ENCODE data around the gene ZNF488.

The ZNF488 gene

GRCh38 chr10:47379901-47380300, 4.2 kb downstream of the ZNF488 start:
- Histone ChIP-seq H3K36me3 (ENCODE audit: insufficient read depth, low read length) (no peaks in the 10 kb centered on the region), H3K79me2 (ENCODE audit: insufficient read depth, low read length) (no peaks in the 10 kb centered on the region), H3K4me2 (ENCODE audit: low read depth, low read length, poor library complexity, severe bottlenecking) (no peak overlapping the region), H3K9ac (ENCODE audit: low read depth, low read length, poor library complexity, severe bottlenecking) (no peak overlapping the region), H4K20me1 (ENCODE audit: insufficient read depth, low read length, poor library complexity, severe bottlenecking) (no peaks in the 10 kb centered on the region), H3K9me2 (replicated peaks; ENCODE audit: low read depth, low read length) (no peaks in the 10 kb centered on the region), H3K27me3 (ENCODE audit: insufficient read depth, low read length, poor library complexity, severe bottlenecking) (peaks cover under 1% of the 10 kb centered on the region), H3K9me3 (ENCODE audit: insufficient read depth, low read depth, low read length) (no peaks in the 10 kb centered on the region), H2AFZ (ENCODE audit: low read length) (no peak overlapping the region), H3F3A (ENCODE audit: low read depth) (no peaks in the 10 kb centered on the region), H3K4me1 (ENCODE audit: insufficient read depth, low read length, poor library complexity, severe bottlenecking) (peaks cover 22% of the 10 kb centered on the region), H3K4me3 (ENCODE audit: low read length, poor library complexity, severe bottlenecking) (no peak overlapping the region)
- TF ChIP-seq EZH2phosphoT487 (IDR thresholded peaks at IDR 0.05; ENCODE audit: borderline replicate concordance) (no peak), CTCF (conservative IDR thresholded peaks at IDR 0.05; ENCODE audit: low read length) (no peak)

GRCh38 chr10:47379445-47379785, 4.7 kb downstream of the ZNF488 start:
- no peak overlapping the region for H2AFZ ChIP-seq (ENCODE audit: low read length)
- no peak overlapping the region for H3K4me2 ChIP-seq (ENCODE audit: low read depth, low read length, poor library complexity, severe bottlenecking)
- H3K79me2 ChIP-seq (ENCODE audit: insufficient read depth, low read length), result no peaks in the 10 kb centered on the region
- no peaks in the 10 kb centered on the region for H3K9me3 ChIP-seq (ENCODE audit: insufficient read depth, low read depth, low read length)
- no peak overlapping the region for H3K4me3 ChIP-seq (ENCODE audit: low read length, poor library complexity, severe bottlenecking)
- TF ChIP-seq CTCF (conservative IDR thresholded peaks at IDR 0.05; ENCODE audit: low read length), result no peak
- no peak for TF ChIP-seq EZH2phosphoT487 (IDR thresholded peaks at IDR 0.05; ENCODE audit: borderline replicate concordance)
- no peaks in the 10 kb centered on the region for H4K20me1 ChIP-seq (ENCODE audit: insufficient read depth, low read length, poor library complexity, severe bottlenecking)
- H3K36me3 ChIP-seq (ENCODE audit: insufficient read depth, low read length), result no peaks in the 10 kb centered on the region
- no peaks in the 10 kb centered on the region for H3K9me2 ChIP-seq (replicated peaks; ENCODE audit: low read depth, low read length)
- no peak overlapping the region for H3K9ac ChIP-seq (ENCODE audit: low read depth, low read length, poor library complexity, severe bottlenecking)
- H3K4me1 ChIP-seq (ENCODE audit: insufficient read depth, low read length, poor library complexity, severe bottlenecking), result peaks cover 19% of the 10 kb centered on the region
- H3K27me3 ChIP-seq (ENCODE audit: insufficient read depth, low read length, poor library complexity, severe bottlenecking), result no peaks in the 10 kb centered on the region
- no peaks in the 10 kb centered on the region for H3F3A ChIP-seq (ENCODE audit: low read depth)

- Histone ChIP-seq H3K4me3 (ENCODE audit: low read length, poor library complexity, severe bottlenecking) (no peak overlapping the region), H3K79me2 (ENCODE audit: insufficient read depth, low read length) (no peaks in the 10 kb centered on the region), H3K9ac (ENCODE audit: low read depth, low read length, poor library complexity, severe bottlenecking) (no peak overlapping the region), H3K36me3 (ENCODE audit: insufficient read depth, low read length) (no peaks in the 10 kb centered on the region), H3K9me3 (ENCODE audit: insufficient read depth, low read depth, low read length) (no peaks in the 10 kb centered on the region), H3K27me3 (ENCODE audit: insufficient read depth, low read length, poor library complexity, severe bottlenecking) (no peaks in the 10 kb centered on the region), H3K4me2 (ENCODE audit: low read depth, low read length, poor library complexity, severe bottlenecking) (no peak overlapping the region), H3K4me1 (ENCODE audit: insufficient read depth, low read length, poor library complexity, severe bottlenecking) (peaks cover 16% of the 10 kb centered on the region), H3K9me2 (replicated peaks; ENCODE audit: low read depth, low read length) (no peaks in the 10 kb centered on the region), H2AFZ (ENCODE audit: low read length) (no peak overlapping the region), H3F3A (ENCODE audit: low read depth) (no peaks in the 10 kb centered on the region), H4K20me1 (ENCODE audit: insufficient read depth, low read length, poor library complexity, severe bottlenecking) (no peaks in the 10 kb centered on the region)
- TF ChIP-seq CTCF (conservative IDR thresholded peaks at IDR 0.05; ENCODE audit: low read length) (no peak), EZH2phosphoT487 (IDR thresholded peaks at IDR 0.05; ENCODE audit: borderline replicate concordance) (no peak)
These were observed 5.3 kb downstream of the ZNF488 start for GRCh38 chr10:47378606-47379444.

All from Loucy (cell line).